HCT116 (cell line): ENCODE measurements around the gene RBM14. TPM values are rescaled to one million over a fixed set of nuclear protein-coding genes. Genes with fewer than 3 reads are reported as not detected.

ENCODE experiments used
- ATAC-seq: fragments of 200-7000 bp; cut with Tn5 transposase; 2 replicates; pipeline ENCODE4 v1.9.1; 2020; ENCODE audit warnings: mild to moderate bottlenecking, moderate library complexity
- BruUV-seq: library from RNA; stranded (reverse); fragments of 400-500 nt; replicated peaks from 2 replicates; lab custom pipeline; 2021; lab: Mats Ljungman, UMichigan
- CTCF ChIA-PET: fragments of 300-600 bp; sonication (Branson Sonifier 250); formaldehyde crosslinking; loops from one replicate; lab custom pipeline; 2021; ENCODE audit warnings: antibody characterized with exemption; lab: Charles Lee
- POLR2A ChIA-PET: fragments of 300-600, 350-600 bp; sonication (Branson Sonifier 250); formaldehyde crosslinking; loops from one replicate; lab custom pipeline; 2021; ENCODE audit warnings: antibody characterized with exemption; lab: Charles Lee
- RAD21 ChIA-PET, 2 experiments: fragments of 300-600 bp; sonication (Branson Sonifier 250); formaldehyde crosslinking; loops; one replicate each; lab custom pipeline; 2023; ENCODE audit warnings: low total read pairs in 2 of 2; ENCODE audit not compliant: uncharacterized antibody in 2 of 2, unreplicated experiment in 2 of 2, low non-redundant PET in 1 of 2; lab: Charles Lee
- DNase-seq: peaks from one replicate; pipeline ENCODE4 v3.0.0-alpha.2; 2010; ENCODE audit warnings: low read depth, low spot score
- H2AFZ ChIP-seq: fragments of 200-600 bp; shearing (Covaris generic), sonication (generic); 2 replicates; pipeline ENCODE4 v1.6.1; 2017; ENCODE audit warnings: low read depth, mixed run types, mixed read lengths, antibody characterized with exemption, low read length; ENCODE audit not compliant: poor library complexity, severe bottlenecking
- H3K27ac ChIP-seq: 2 replicates; pipeline ENCODE4 v1.5.1; 2012; ENCODE audit warnings: low read depth, low read length
- H3K27me3 ChIP-seq: fragments of 200-600 bp; sonication (generic); 2 replicates; pipeline ENCODE4 v1.6.1; 2016; ENCODE audit warnings: mixed run types, low read length, mixed read lengths; ENCODE audit not compliant: insufficient read depth
- H3K36me3 ChIP-seq, 2 experiments: fragments of 200-500 bp in 1 of 2; fragments of 200-600 bp in 1 of 2; sonication (Bioruptor generic) in 1 of 2; sonication (generic) in 1 of 2; 2 replicates each; pipeline versions ENCODE4 v1.5.1 to v1.6.1; 2014 to 2016; ENCODE audit warnings: low read length in 2 of 2, inconsistent platforms in 1 of 2, mixed read lengths in 1 of 2, mixed run types in 1 of 2; ENCODE audit not compliant: insufficient read depth in 2 of 2, control insufficient read depth in 1 of 2
- H3K4me1 ChIP-seq, 2 experiments: fragments of 200-600 bp in 1 of 2; sonication (generic) in 1 of 2; 2 replicates each; pipeline versions ENCODE4 v1.5.1 to v1.6.1; 2012 to 2017; ENCODE audit warnings: low read length in 2 of 2, inconsistent platforms in 1 of 2, mild to moderate bottlenecking in 1 of 2, mixed read lengths in 1 of 2, mixed run types in 1 of 2, moderate library complexity in 1 of 2; ENCODE audit not compliant: insufficient read depth in 2 of 2, control insufficient read depth in 1 of 2
- H3K4me2 ChIP-seq: fragments of 200-600 bp; sonication (generic); 2 replicates; pipeline ENCODE4 v1.6.1; 2017; ENCODE audit warnings: mixed run types, low read length, mixed read lengths
- H3K4me3 ChIP-seq, 2 experiments: fragments of 200-600 bp in 1 of 2; sonication (generic) in 1 of 2; replicated peaks in 1 of 2; 2 replicates each; pipeline ENCODE4 v1.5.1; 2011 to 2016; ENCODE audit warnings: low read length in 2 of 2, control low read depth in 1 of 2, low read depth in 1 of 2, mild to moderate bottlenecking in 1 of 2, mixed read lengths in 1 of 2, mixed run types in 1 of 2
- H3K79me2 ChIP-seq: fragments of 200-600 bp; sonication (generic); 2 replicates; pipeline ENCODE4 v1.6.1; 2017; ENCODE audit warnings: mild to moderate bottlenecking, mixed run types, low read length, moderate library complexity, mixed read lengths; ENCODE audit not compliant: insufficient read depth
- H3K9ac ChIP-seq: fragments of 200-600 bp; sonication (generic); 2 replicates; pipeline ENCODE4 v1.6.1; 2016; ENCODE audit warnings: low read length, mixed read lengths
- H3K9me2 ChIP-seq: fragments of 200-600 bp; sonication (generic), shearing (Covaris generic); 2 replicates; pipeline ENCODE4 v1.6.1; 2017; ENCODE audit warnings: mixed run types, mild to moderate bottlenecking, moderate library complexity; ENCODE audit not compliant: insufficient read depth
- H3K9me3 ChIP-seq, 2 experiments: fragments of 200-500 bp in 1 of 2; fragments of 200-600 bp in 1 of 2; sonication (Bioruptor generic) in 1 of 2; sonication (generic) in 1 of 2; 2 replicates each; pipeline ENCODE4 v1.6.1; 2014 to 2017; ENCODE audit warnings: low read length in 2 of 2, mixed read lengths in 2 of 2, inconsistent platforms in 1 of 2, low read depth in 1 of 2, mild to moderate bottlenecking in 1 of 2, mixed run types in 1 of 2, moderate library complexity in 1 of 2; ENCODE audit not compliant: control insufficient read depth in 1 of 2, insufficient read depth in 1 of 2
- H4K20me1 ChIP-seq: fragments of 200-600 bp; sonication (generic), shearing (Covaris generic); 2 replicates; pipeline ENCODE4 v1.6.1; 2017; ENCODE audit warnings: mixed run types, mild to moderate bottlenecking, moderate library complexity; ENCODE audit not compliant: insufficient read depth
- CBX3 ChIP-seq: IDR thresholded peaks from 2 replicates; pipeline ENCODE4 v1.6.1; 2012; ENCODE audit warnings: low read depth
- EGR1 ChIP-seq: IDR thresholded peaks from 2 replicates; pipeline ENCODE4 v1.6.1; 2012; ENCODE audit warnings: low read depth
- ELF1 ChIP-seq: IDR thresholded peaks from 2 replicates; pipeline ENCODE4 v1.6.1; 2012; ENCODE audit warnings: low read depth, borderline replicate concordance
- EZH2 ChIP-seq: fragments of 200-600 bp; sonication (generic); IDR thresholded peaks from 2 replicates; pipeline ENCODE4 v1.6.1; 2017; ENCODE audit warnings: antibody characterized with exemption, mixed run types
- FOSL1 ChIP-seq: IDR thresholded peaks from 2 replicates; pipeline ENCODE4 v1.6.1; 2012; ENCODE audit warnings: low read depth
- JUND ChIP-seq: IDR thresholded peaks from 2 replicates; pipeline ENCODE4 v1.6.1; 2012
- MAX ChIP-seq: IDR thresholded peaks from 2 replicates; pipeline ENCODE4 v1.6.1; 2012
- POLR2A ChIP-seq: IDR thresholded peaks from 2 replicates; pipeline ENCODE4 v1.7.0; 2011; ENCODE audit warnings: borderline replicate concordance; ENCODE audit not compliant: insufficient read depth, insufficient read length; ENCODE audit errors: extremely low read depth
- POLR2AphosphoS5 ChIP-seq: IDR thresholded peaks from 2 replicates; pipeline ENCODE4 v1.6.1; 2011; ENCODE audit warnings: mild to moderate bottlenecking, low read depth, low read length, moderate library complexity
- RAD21 ChIP-seq: IDR thresholded peaks from 2 replicates; pipeline ENCODE4 v1.6.1; 2012; ENCODE audit warnings: low read depth, mild to moderate bottlenecking
- REST ChIP-seq: IDR thresholded peaks from 2 replicates; pipeline ENCODE4 v1.6.1; 2012; ENCODE audit warnings: low read depth
- SIN3A ChIP-seq: IDR thresholded peaks from 2 replicates; pipeline ENCODE4 v1.6.1; 2012; ENCODE audit warnings: low read depth
- SP1 ChIP-seq: IDR thresholded peaks from 2 replicates; pipeline ENCODE4 v1.6.1; 2012; ENCODE audit warnings: low read depth
- SRF ChIP-seq: IDR thresholded peaks from 2 replicates; pipeline ENCODE4 v1.6.1; 2012; ENCODE audit warnings: low read depth
- TCF7L2 ChIP-seq: IDR thresholded peaks from 2 replicates; pipeline ENCODE4 v1.7.0; 2011; ENCODE audit warnings: borderline replicate concordance, inconsistent platforms; ENCODE audit not compliant: insufficient read depth, insufficient read length; ENCODE audit errors: extremely low read depth
- YY1 ChIP-seq: IDR thresholded peaks from 2 replicates; pipeline ENCODE4 v1.6.1; 2011; ENCODE audit warnings: low read length, low read depth, moderate library complexity, mild to moderate bottlenecking; ENCODE audit not compliant: insufficient replicate concordance; ENCODE audit errors: extremely low read depth
- ZFX ChIP-seq: fragments of 450-650 bp; IDR thresholded peaks from 2 replicates; pipeline ENCODE4 v1.6.1; 2017
- ZNF274 ChIP-seq: fragments of 200-500 bp; sonication (Bioruptor generic); IDR thresholded peaks from 2 replicates; pipeline ENCODE4 v1.6.1; 2014; ENCODE audit warnings: mild to moderate bottlenecking, low read depth, low read length, inconsistent platforms
- intact Hi-C: fragments of 100-400 bp; cut with micrococcal nuclease; formaldehyde crosslinking; loops from 2 replicates; pipeline ENCODE4 v1.10.0; 2022
- total RNA-seq: library from RNA; stranded (reverse); gene quantifications from one replicate; pipeline ENCODE4 v1.2.1, GENCODE V29; 2021; ENCODE audit not compliant: unreplicated experiment
- TF ChIP-seq, protein P1 (sequence below), 3 experiments: fragments of 200-600 bp in 1 of 3; sonication (generic) in 1 of 3; IDR thresholded peaks in 2 of 3; conservative IDR thresholded peaks in 1 of 3; 2 replicates each; pipeline ENCODE4 v1.5.1; 2012 to 2017; ENCODE audit warnings: low read depth in 2 of 3, low read length in 2 of 3, antibody characterized with exemption in 1 of 3, borderline replicate concordance in 1 of 3, control low read depth in 1 of 3, mild to moderate bottlenecking in 1 of 3, mixed read lengths in 1 of 3, mixed run types in 1 of 3, moderate library complexity in 1 of 3; ENCODE audit not compliant: insufficient read depth in 1 of 3
- TF ChIP-seq, protein P2 (sequence below): IDR thresholded peaks from 2 replicates; pipeline ENCODE4 v1.6.1; 2012

Gene RBM14
- total RNA-seq, 1 experiment from 2014 or later: 95.3 TPM

- Histone ChIP-seq H3K4me3 (no peak overlapping the region), H3K27me3 (no peaks in the 10 kb centered on the region), H3K9me2 (no peaks in the 10 kb centered on the region), H3K36me3 (peaks cover 42 to 59% of the 10 kb centered on the region in 2 experiments), H3K9ac (no peak overlapping the region), H3K4me2 (no peak overlapping the region), H2AFZ (no peak overlapping the region), H3K79me2 (peaks cover 100% of the 10 kb centered on the region), H3K9me3 (no peaks in the 10 kb centered on the region), H3K4me1 (peaks cover 0 to 15% of the 10 kb centered on the region in 2 experiments; a peak in 2 of 4 replicates), H4K20me1 (peaks cover 16% of the 10 kb centered on the region), H3K27ac (no peak overlapping the region)
- TF ChIP-seq YY1 (no peak), ZNF274 (no peak), SIN3A (no peak), SRF (no peak), POLR2A (no peak), ZFX (no peak), CBX3 (no peak), ELF1 (no peak), EGR1 (no peak), FOSL1 (no peak), REST (no peak), TCF7L2 (no peak), RAD21 (no peak), SP1 (no peak), POLR2AphosphoS5 (no peak), JUND (no peak), EZH2 (no peak), MAX (no peak)
- TF ChIP-seq, protein P1, sequence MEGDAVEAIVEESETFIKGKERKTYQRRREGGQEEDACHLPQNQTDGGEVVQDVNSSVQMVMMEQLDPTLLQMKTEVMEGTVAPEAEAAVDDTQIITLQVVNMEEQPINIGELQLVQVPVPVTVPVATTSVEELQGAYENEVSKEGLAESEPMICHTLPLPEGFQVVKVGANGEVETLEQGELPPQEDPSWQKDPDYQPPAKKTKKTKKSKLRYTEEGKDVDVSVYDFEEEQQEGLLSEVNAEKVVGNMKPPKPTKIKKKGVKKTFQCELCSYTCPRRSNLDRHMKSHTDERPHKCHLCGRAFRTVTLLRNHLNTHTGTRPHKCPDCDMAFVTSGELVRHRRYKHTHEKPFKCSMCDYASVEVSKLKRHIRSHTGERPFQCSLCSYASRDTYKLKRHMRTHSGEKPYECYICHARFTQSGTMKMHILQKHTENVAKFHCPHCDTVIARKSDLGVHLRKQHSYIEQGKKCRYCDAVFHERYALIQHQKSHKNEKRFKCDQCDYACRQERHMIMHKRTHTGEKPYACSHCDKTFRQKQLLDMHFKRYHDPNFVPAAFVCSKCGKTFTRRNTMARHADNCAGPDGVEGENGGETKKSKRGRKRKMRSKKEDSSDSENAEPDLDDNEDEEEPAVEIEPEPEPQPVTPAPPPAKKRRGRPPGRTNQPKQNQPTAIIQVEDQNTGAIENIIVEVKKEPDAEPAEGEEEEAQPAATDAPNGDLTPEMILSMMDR (IDR thresholded peaks at IDR 0.05 in 2 of 3, conservative IDR thresholded peaks at IDR 0.05 in 1 of 3; ENCODE audit: borderline replicate concordance in 1 of 3, insufficient read depth in 1 of 3, low read depth in 2 of 3, low read length in 2 of 3): no peak
- TF ChIP-seq, protein P2, sequence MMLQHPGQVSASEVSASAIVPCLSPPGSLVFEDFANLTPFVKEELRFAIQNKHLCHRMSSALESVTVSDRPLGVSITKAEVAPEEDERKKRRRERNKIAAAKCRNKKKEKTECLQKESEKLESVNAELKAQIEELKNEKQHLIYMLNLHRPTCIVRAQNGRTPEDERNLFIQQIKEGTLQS: no peak
- ChIA-PET CTCF (no interaction called here), POLR2A (no interaction called here), RAD21 (no interaction called here)
- no peak for ATAC-seq
- no peak for DNase-seq
- intact Hi-C loops: no loop called here
- no TSS peak for BruUV-seq
These were observed 33.5 kb downstream of the RBM14 start for GRCh38 chr11:66649903-66650302.
